B cell (primary cell): ENCODE measurements around the gene SLC2A4RG. TPM values are rescaled to one million over a fixed set of nuclear protein-coding genes. Genes with fewer than 3 reads are reported as not detected.

Experiments used
- ATAC-seq: fragments of 200-7000 bp; cut with Tn5 transposase; one replicate; pipeline ENCODE4 v1.10.0; 2021; ENCODE audit warnings: low read depth, mild to moderate bottlenecking, moderate number of reproducible peaks, moderate library complexity
- CTCF ChIA-PET: fragments of 350-600 bp; sonication (Branson Sonifier 250); formaldehyde crosslinking; loops from one replicate; lab custom pipeline; 2021; ENCODE audit warnings: antibody characterized with exemption, inconsistent platforms; lab: Charles Lee
- POLR2A ChIA-PET: fragments of 350-600 bp; sonication (Branson Sonifier 250); formaldehyde crosslinking; loops from one replicate; lab custom pipeline; 2021; ENCODE audit warnings: antibody characterized with exemption; lab: Charles Lee
- DNase-seq: peaks from one replicate; pipeline ENCODE4 v3.0.0; 2013
- H2AFZ ChIP-seq: 2 replicates; pipeline ENCODE4 v1.6.1; 2012; ENCODE audit warnings: mild to moderate bottlenecking, low read depth, low read length; ENCODE audit not compliant: insufficient read depth, poor library complexity, severe bottlenecking
- H3K27ac ChIP-seq, 2 donors: 1 replicate in 1 of 2; 2 replicates in 1 of 2; pipeline ENCODE4 v1.5.1; 2012 to 2013; ENCODE audit warnings: low read length in 2 of 2, mild to moderate bottlenecking in 2 of 2, moderate library complexity in 1 of 2
- H3K27me3 ChIP-seq, 4 experiments: fragments of 200-600 bp in 1 of 4; sonication (generic) in 1 of 4; replicated peaks in 1 of 4; 1 replicate in 2 of 4; 2 replicates in 2 of 4; pipeline versions ENCODE4 v1.6.1 to v1.7.0; 2013 to 2016; ENCODE audit warnings: low read length in 3 of 4, mild to moderate bottlenecking in 2 of 4, mixed read lengths in 1 of 4, moderate library complexity in 1 of 4; ENCODE audit not compliant: insufficient read depth in 4 of 4, control insufficient read depth in 3 of 4; ENCODE audit errors: control extremely low read depth in 1 of 4
- H3K36me3 ChIP-seq, 2 experiments: replicated peaks in 1 of 2; 1 replicate in 1 of 2; 2 replicates in 1 of 2; pipeline versions ENCODE4 v1.6.1 to v1.7.1; 2013; ENCODE audit warnings: low read length in 1 of 2; ENCODE audit not compliant: insufficient read depth in 2 of 2, control insufficient read depth in 1 of 2; ENCODE audit errors: control extremely low read depth in 1 of 2, extremely low read depth in 1 of 2
- H3K4me1 ChIP-seq, 2 donors: fragments of 200-600 bp in 1 of 2; sonication (generic) in 1 of 2; 1 replicate in 1 of 2; 2 replicates in 1 of 2; pipeline versions ENCODE4 v1.5.1 to v1.6.1; 2013 to 2017; ENCODE audit warnings: low read length in 2 of 2; ENCODE audit not compliant: control insufficient read depth in 2 of 2, insufficient read depth in 2 of 2
- H3K4me2 ChIP-seq: replicated peaks from 2 replicates; pipeline ENCODE3; 2012; ENCODE audit warnings: mild to moderate bottlenecking, low read depth, low read length; ENCODE audit not compliant: poor library complexity, severe bottlenecking
- H3K4me3 ChIP-seq, 5 experiments: fragments of 200-600 bp in 1 of 5; sonication (generic) in 1 of 5; 1 replicate in 3 of 5; 2 replicates in 2 of 5; pipeline versions ENCODE4 v1.5.1 to v1.7.0; 2011 to 2016; ENCODE audit warnings: low read length in 4 of 5, mild to moderate bottlenecking in 4 of 5, low read depth in 2 of 5, control low read depth in 1 of 5, moderate library complexity in 1 of 5; ENCODE audit not compliant: insufficient read depth in 1 of 5; ENCODE audit errors: control extremely low read depth in 1 of 5, extremely low read depth in 1 of 5
- H3K79me2 ChIP-seq: fragments of 200-600 bp; sonication (generic); one replicate; pipeline ENCODE4 v1.6.0; 2016; ENCODE audit warnings: low read length; ENCODE audit not compliant: control insufficient read depth, insufficient read depth
- H3K9ac ChIP-seq: fragments of 200-600 bp; sonication (generic); 2 replicates; pipeline ENCODE4 v1.6.1; 2017; ENCODE audit warnings: mild to moderate bottlenecking, low read length, moderate library complexity
- H3K9me3 ChIP-seq, 3 donors: one replicate each; pipeline versions ENCODE4 v1.6.1 to v1.7.1; 2013; ENCODE audit warnings: low read length in 2 of 3; ENCODE audit not compliant: control insufficient read depth in 2 of 3, insufficient read depth in 1 of 3; ENCODE audit errors: control extremely low read depth in 1 of 3
- H4K20me1 ChIP-seq: 2 replicates; pipeline ENCODE4 v1.6.0; 2012; ENCODE audit warnings: mild to moderate bottlenecking, low read length; ENCODE audit not compliant: insufficient read depth, control insufficient read depth, poor library complexity, severe bottlenecking
- H3K27ac Mint-ChIP-seq: one replicate; pipeline ENCODE4 v1.8.0; 2021; ENCODE audit warnings: mixed read lengths
- H3K27me3 Mint-ChIP-seq: one replicate; pipeline ENCODE4 v1.8.0; 2021; ENCODE audit warnings: mixed read lengths
- H3K4me1 Mint-ChIP-seq: one replicate; pipeline ENCODE4 v1.8.0; 2021; ENCODE audit warnings: mixed read lengths
- H3K4me3 Mint-ChIP-seq: one replicate; pipeline ENCODE4 v1.8.0; 2021; ENCODE audit warnings: mixed read lengths
- H3K9me3 Mint-ChIP-seq: one replicate; pipeline ENCODE4 v1.8.0; 2022; ENCODE audit warnings: mixed read lengths; ENCODE audit not compliant: insufficient read depth
- CTCF ChIP-seq: fragments of 200-600 bp; IDR thresholded peaks from one replicate; pipeline ENCODE4 v1.8.0; 2022; ENCODE audit warnings: antibody characterized with exemption, mild to moderate bottlenecking
- EZH2 ChIP-seq: IDR thresholded peaks from 2 replicates; pipeline ENCODE4 v1.6.1; 2012; ENCODE audit warnings: borderline replicate concordance, low read depth, mild to moderate bottlenecking, moderate library complexity, low read length; ENCODE audit not compliant: insufficient read depth, poor library complexity, severe bottlenecking
- WGBS: methylation state at CpG from one replicate; pipeline ENCODE4 v1.1.5; 2013; ENCODE audit warnings: missing lambda C conversion rate; ENCODE audit not compliant: insufficient coverage; 5-methylcytosine and 5-hydroxymethylcytosine counted together
- intact Hi-C: fragments of 100-400 bp; cut with micrococcal nuclease; formaldehyde crosslinking; loops from one replicate; pipeline ENCODE4 v1.10.0; 2022
- polyA plus RNA-seq: library from polyadenylated mRNA; depleted of rRNA; stranded (reverse); fragments of >200 nt; gene quantifications from 2 replicates; pipeline ENCODE4 v1.2.3, GENCODE V29; 2012
- total RNA-seq, 2 donors: library from RNA; stranded (reverse); fragments of 120-200 nt in 1 of 2; gene quantifications; 1 replicate in 1 of 2; 2 replicates in 1 of 2; pipeline versions ENCODE4 v1.2.3 to v1.2.4, GENCODE V29; 2013 to 2022

Gene SLC2A4RG
- total and polyA plus RNA-seq, 2 donors (not counting 1 experiment from before 2014, with no cell fraction given), result 39.7 to 49.4 TPM

DNA sequence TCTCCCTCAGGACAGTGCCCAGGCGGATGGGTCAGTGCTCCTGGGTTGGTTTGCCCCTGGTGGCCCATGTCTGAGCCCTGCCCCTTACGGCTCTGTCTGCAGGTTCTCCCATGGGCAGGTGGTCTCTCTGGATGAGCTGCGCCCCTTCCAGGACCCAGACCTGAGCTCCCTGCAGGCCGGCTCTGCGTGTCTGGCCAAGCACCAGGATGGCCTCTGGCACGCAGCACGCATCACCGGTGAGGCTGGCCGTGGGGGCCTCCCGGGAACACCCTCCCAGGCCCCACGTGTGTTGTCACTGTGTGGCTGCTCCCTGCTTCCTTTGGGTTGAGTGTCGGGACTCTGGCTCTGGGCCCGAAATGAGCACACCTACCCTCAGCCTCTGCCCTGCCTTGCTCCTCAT, 6.5 kb upstream of the SLC2A4RG start:
- H3K27me3 ChIP-seq, result no peaks in the 10 kb centered on the region
- H3K9ac ChIP-seq, result no peak overlapping the region
- no peak overlapping the region for H3K4me2 ChIP-seq
- Mint-ChIP-seq H3K27ac (no peak overlapping the region), H3K27me3 (no peaks in the 10 kb centered on the region), H3K4me3 (no peak overlapping the region), H3K9me3 (no peaks in the 10 kb centered on the region), H3K4me1 (peaks cover 40% of the 10 kb centered on the region)
- intact Hi-C loops, result no loop called here
- WGBS, result 95% methylated on average over 13 of the region's 13 CpGs
- peaks cover 0 to 24% of the 10 kb centered on the region in 2 experiments for H3K36me3 ChIP-seq
- no peak for ATAC-seq
- ChIA-PET CTCF (no interaction called here), POLR2A (no interaction called here)
- no peak overlapping the region for H2AFZ ChIP-seq
- peaks cover 50% of the 10 kb centered on the region for H4K20me1 ChIP-seq
- DNase-seq, result no peak
- H3K79me2 ChIP-seq, result peaks cover 44% of the 10 kb centered on the region
- H3K4me1 ChIP-seq, result peaks cover 46 to 61% of the 10 kb centered on the region in 2 donors
- H3K9me3 ChIP-seq, result no peaks in the 10 kb centered on the region
- H3K4me3 ChIP-seq, result no peak overlapping the region
- H3K27ac ChIP-seq, result no peak overlapping the region
- TF ChIP-seq CTCF, result no peak
- no peak for TF ChIP-seq EZH2

DNA sequence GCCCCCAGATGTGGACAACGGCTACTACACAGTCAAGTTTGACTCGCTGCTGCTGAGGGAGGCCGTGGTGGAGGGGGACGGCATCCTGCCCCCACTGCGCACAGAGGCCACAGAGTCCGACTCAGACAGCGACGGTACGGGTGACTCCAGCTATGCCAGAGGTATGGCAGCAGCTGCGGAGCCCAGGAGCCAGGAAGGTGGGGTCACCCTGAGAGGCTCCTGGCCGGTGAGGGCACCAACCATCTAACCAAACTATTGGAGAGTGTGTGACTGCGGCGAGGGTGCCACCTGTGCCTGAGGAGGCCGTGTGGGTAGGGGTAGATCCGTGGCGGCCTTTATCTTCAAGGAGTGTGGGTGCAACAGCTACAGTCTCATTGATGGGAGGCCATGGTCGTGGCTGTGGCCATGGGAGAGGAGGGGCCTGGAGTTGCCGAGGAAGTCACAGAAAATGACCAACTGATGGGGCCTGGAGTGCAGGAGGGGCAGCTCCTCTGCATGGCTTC, 5.9 kb upstream of the SLC2A4RG start:
- peaks cover 0 to 24% of the 10 kb centered on the region in 2 experiments for H3K36me3 ChIP-seq
- ATAC-seq (no peak), DNase-seq (no peak)
- no peak overlapping the region for H3K9ac ChIP-seq
- no peak overlapping the region for H3K4me3 ChIP-seq
- no peak overlapping the region for H2AFZ ChIP-seq
- H3K4me3 Mint-ChIP-seq, result no peak overlapping the region
- H3K4me1 Mint-ChIP-seq, result peaks cover 35% of the 10 kb centered on the region
- ChIA-PET CTCF (no interaction called here), POLR2A (no interaction called here)
- H3K4me1 ChIP-seq, result peaks cover 46 to 61% of the 10 kb centered on the region in 2 donors
- H3K9me3 ChIP-seq, result no peaks in the 10 kb centered on the region
- H3K4me2 ChIP-seq, result no peak overlapping the region
- H3K27me3 ChIP-seq, result no peaks in the 10 kb centered on the region
- TF ChIP-seq CTCF, result no peak
- H4K20me1 ChIP-seq, result peaks cover 55% of the 10 kb centered on the region
- H3K27me3 Mint-ChIP-seq, result no peaks in the 10 kb centered on the region
- H3K27ac ChIP-seq, result no peak overlapping the region
- no peaks in the 10 kb centered on the region for H3K9me3 Mint-ChIP-seq
- WGBS, result 97% methylated on average over 16 of the region's 18 CpGs
- no peak overlapping the region for H3K27ac Mint-ChIP-seq
- intact Hi-C loops, result no loop called here
- peaks cover 44% of the 10 kb centered on the region for H3K79me2 ChIP-seq
